ENCODE results near the gene GPR15LG.

- TF ChIP-seq CTCF (IDR thresholded peaks at IDR 0.05; ENCODE audit: poor library complexity), result no peak
- TF ChIP-seq EZH2 (IDR thresholded peaks at IDR 0.05; ENCODE audit: borderline replicate concordance), result no peak
- TF ChIP-seq EZH2phosphoT487 (IDR thresholded peaks at IDR 0.05; ENCODE audit: low read depth, severe bottlenecking, unreplicated experiment), result no peak
Measured at GRCh38 chr10:84175436-84175835, 1.8 kb downstream of the GPR15LG start.
